Measurements from ENCODE around the gene SGTB.
"Not testable (repeated sequence)": the region's sequence is repeated elsewhere in the genome, so short reads cannot be mapped to it uniquely, and the experiment has no call there.

Gene SGTB

DNA sequence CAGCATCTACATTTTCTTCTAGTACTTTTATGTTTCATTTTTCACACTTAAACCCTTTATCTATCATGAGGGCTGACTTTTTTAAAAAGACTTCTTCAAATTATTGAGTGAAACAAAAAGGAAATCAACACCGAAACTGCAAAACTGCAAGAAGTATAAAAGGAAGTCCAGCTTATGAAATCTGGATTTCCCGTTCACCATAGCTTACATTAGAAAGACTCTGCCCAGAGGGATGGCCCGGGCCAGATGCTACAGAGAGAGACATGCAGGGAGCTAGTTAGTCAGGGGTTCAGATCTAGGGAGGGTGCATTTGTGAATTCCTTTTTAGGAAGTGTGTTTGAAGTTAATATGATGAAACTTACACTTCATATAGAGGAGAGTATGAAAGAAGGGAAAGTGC is 10.1 kb upstream of the SGTB start:
- not testable (repeated sequence) for DNase-seq

- no peak for DNase-seq
Measured at GRCh38 chr5:65730910-65731309, 9.0 kb upstream of the SGTB start.

- DNase-seq = no peak
Measured at GRCh38 chr5:65728218-65728617, 6.3 kb upstream of the SGTB start.

- no peak for DNase-seq
Measured at GRCh38 chr5:65727491-65728156, 5.7 kb upstream of the SGTB start.

DNA sequence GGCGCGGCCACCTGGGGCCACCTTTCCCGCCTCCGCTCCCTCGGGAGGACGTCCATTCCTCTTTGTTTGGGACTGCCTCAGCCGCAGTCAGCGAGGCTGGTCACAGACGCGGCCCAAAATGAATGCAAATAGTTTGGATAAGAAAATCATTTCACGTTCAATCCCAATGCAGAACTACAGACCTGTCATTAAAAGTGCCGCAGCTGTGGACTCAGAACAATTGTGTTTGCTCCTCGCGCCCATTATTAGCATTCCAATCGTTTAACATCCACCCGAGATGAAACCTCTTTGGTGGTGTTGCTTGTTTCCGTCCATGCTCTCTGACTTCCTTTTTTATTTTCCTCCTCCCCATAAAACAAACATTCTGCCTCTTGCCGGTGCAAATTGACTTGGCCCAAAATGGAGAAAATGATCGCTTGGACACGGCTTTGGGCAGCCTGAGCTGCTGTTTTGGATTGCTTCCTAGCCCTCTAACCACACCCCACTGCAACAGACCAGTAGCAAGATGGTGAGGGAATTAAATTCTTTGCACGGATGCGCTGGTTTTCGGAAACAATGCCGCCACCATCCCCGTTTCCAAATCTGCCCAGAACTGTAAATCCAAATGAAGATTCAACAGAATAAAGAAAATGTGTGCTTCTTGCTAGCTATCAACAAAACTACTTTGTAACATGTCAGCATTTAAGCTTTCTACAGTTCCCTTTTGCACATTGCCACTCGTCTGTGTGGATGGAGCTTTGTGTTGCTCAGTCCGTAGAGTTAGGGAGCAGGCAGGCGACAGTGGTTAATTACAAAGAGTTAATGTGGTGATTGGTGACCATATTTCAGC is 880 bp upstream of the SGTB start:
- DNase-seq = no peak

DNA sequence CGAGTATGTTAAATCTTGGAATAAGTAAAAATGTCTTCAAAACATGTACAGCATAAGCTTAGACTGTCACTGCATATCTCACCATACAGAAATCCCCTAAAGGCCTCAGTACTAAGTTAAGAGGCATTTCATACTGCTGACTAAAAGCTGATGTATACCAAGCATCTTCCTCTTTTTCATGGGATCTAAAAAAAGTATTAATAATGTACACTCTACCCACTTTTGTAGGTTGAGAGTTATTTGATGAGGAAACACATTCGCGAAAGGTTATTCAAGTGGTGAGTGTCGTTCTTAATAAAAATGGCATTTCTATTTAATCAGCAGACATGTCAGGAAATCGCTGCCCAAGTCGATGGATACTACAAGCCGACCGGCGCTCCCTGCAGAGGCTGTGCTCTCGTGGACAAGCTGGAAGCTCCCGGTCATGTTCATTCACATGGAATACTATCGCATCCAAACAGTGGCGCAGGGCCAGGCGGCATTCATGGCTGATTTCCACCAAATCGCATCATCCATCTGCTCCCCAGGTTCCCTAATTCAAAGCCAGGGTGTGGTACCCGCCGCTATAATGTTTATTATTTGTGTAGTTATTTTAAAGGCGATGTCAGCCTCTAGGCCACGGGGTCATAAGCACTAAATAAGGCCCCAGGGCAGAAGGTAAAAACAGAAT is 724 bp downstream of the SGTB start:
- DNase-seq = no peak

GRCh38 chr5:65718576-65719310 is 3.2 kb downstream of the SGTB start:
- DNase-seq = no peak

- no peak for DNase-seq
Measured at GRCh38 chr5:65708145-65708544, 13.8 kb downstream of the SGTB start.

GRCh38 chr5:65707663-65708062 is 14.2 kb downstream of the SGTB start:
- DNase-seq = no peak

GRCh38 chr5:65704621-65705239 is 17.2 kb downstream of the SGTB start:
- no peak for DNase-seq

DNA sequence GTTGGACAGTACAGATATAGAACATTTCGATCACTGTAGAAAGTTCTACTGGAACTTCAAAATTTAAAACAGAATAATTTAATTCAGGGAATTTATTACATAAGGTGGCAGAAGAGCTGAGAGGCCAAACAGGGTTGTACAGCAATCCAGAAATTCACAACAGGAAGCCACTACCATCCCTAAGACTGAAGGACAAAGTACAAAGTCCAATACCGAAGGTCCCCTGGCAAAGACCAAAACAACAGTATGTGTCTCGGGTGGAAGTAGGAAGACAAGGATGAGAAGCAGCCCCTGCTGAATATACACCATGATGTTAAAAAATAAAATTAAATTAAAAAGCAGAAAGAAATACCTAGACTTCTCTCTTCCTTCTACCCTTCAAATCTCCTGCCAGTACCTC is 19.9 kb downstream of the SGTB start:
- no peak for DNase-seq

DNA sequence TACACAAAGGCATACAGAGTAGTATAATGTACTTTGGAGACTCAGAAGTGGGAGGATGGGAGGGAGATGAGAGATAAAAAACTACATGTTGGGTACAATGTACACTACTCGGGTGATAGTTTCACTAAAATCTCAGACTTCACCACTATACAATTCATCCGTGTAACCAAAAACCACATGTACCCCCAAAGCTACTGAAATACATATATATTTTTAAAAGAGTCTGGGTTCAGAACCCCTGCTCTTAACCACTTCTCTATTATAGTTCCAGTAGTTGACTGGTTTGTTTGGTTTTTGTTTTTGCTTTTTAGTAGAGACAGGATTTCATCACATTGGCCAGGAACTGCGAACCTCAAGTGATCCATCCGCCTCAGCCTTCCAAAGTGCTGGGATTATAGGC is 22.6 kb downstream of the SGTB start:
- DNase-seq = no peak

GRCh38 chr5:65696892-65697291 is 25.0 kb downstream of the SGTB start:
- DNase-seq = no peak

GRCh38 chr5:65695896-65696295 is 26.0 kb downstream of the SGTB start:
- no peak for DNase-seq

GRCh38 chr5:65695162-65695755 is 26.6 kb downstream of the SGTB start:
- no peak for DNase-seq

DNA sequence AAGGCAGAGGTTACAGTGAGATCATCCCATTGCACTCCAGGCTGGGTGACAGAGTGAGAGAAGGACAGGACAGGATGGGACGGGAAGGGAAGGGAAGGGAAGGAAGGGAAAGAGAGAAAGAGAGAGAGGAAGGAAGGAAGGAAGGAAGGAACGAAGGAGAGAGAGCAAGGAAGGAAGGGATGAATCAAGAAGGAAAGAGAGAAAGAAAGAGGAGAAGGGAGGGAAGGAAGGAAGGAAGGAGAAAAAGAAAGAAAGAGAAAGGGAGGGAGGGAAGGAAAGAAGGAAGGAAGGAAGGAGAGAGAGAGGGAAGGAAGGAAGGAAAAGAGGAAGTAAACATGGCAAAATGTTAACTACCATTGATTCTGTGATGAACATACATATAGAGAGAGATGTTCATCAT is 28.8 kb downstream of the SGTB start:
- no peak for DNase-seq

GRCh38 chr5:65682148-65682547 is 39.8 kb downstream of the SGTB start:
- DNase-seq = no peak

DNA sequence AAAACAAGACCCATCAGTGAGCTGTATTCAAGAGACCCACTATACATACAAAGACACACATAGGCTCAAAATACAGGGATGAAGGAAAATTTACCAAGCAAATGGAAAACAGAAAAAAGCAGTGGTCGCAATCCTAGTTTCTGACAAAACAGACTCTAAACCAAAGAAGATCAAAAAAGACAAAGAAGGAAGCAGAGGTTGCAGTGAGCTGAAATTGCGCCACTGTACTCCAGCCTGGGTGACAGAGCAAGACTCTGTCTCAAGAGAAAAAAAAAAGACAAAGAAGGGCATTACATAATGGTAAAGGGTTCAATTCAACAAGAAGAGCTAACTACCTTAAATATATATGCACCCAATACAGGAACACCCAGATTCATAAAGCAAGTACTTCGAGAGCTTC is 45.9 kb downstream of the SGTB start:
- not testable (repeated sequence) for DNase-seq

DNA sequence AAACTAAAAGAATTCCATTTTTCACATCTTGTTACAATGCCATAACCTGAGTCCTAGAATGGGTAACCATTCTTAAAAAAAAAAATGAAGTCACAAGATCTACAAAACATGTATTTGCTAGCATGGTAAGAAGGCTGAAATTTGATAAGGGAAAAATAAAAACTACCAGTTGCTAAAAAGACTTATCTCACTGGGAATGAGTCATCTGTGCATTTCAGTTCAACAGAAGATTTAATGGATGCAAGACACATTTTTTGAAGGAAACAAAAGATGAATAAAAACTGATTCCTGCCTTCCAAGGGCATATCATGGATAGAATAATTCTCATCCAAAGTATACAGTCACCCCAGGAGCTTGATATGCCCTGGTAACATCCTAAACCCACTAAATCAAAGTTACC is 47.2 kb downstream of the SGTB start:
- no peak for DNase-seq

GRCh38 chr5:65672796-65673195 is 49.1 kb downstream of the SGTB start:
- no peak for DNase-seq

- no peak for DNase-seq
Measured at GRCh38 chr5:65668696-65669095, 53.2 kb downstream of the SGTB start.

DNA sequence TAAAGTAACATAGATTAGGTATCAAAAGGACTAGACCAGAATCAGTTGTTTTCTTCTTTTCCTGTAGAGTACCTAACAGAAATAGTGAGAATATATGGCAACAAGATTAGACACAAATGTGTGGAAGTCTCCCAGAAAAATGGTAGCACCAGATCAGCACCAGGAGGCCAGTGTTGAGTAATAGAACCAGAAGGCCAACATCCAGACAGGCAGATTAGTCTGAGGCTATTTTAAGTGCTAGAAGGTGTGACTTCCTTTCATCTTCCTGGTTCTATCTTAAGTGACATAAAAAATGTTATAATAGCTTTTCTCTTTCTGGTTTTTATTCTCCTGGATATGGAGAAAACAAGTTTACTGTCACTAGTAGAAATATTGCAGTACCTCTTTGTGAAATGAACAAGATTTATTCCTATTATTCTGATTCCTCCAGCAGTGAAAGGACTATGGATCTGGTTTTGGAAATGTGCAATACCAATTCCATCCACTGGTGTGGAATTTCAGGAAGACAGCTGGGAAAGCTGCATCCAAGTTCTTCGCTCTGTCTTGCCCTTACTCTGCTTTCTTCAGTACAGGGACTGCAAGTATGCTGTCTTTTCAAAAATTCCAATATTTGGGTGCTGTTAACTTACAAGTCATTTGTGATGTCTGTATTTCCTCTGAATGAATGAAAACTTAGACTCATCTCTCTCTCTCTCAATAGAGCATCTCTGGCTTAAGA is 57.9 kb downstream of the SGTB start:
- no peak for DNase-seq
